CD4-positive, alpha-beta memory T cell (primary cell): ENCODE data around the gene SNX11. TPM values are rescaled to one million over a fixed set of nuclear protein-coding genes. Genes with fewer than 3 reads are reported as not detected.
A peak's percentile ranks its signal among the peaks of the same experiment; 100 is the strongest.
"Not testable (repeated sequence)": the region's sequence is repeated elsewhere in the genome, so short reads cannot be mapped to it uniquely, and the experiment has no call there.

Source experiments
- CTCF ChIA-PET: fragments of 350-600 bp; sonication (Branson Sonifier 250); formaldehyde crosslinking; loops from one replicate; lab custom pipeline; 2021; ENCODE audit warnings: inconsistent platforms; ENCODE audit not compliant: partially characterized antibody; lab: Charles Lee
- POLR2A ChIA-PET: fragments of 350-600 bp; sonication (Branson Sonifier 250); formaldehyde crosslinking; loops from one replicate; lab custom pipeline; 2021; ENCODE audit not compliant: partially characterized antibody; lab: Charles Lee
- DNase-seq, 5 donors: peaks; one replicate each; pipeline versions ENCODE4 v3.0.0 to v3.0.0-alpha.2; 2020 to 2022; ENCODE audit warnings: mixed read lengths in 1 of 5
- H3K27ac ChIP-seq: one replicate; pipeline ENCODE4 v1.7.0; 2013; ENCODE audit warnings: low read depth, low read length
- H3K27me3 ChIP-seq: 2 replicates; pipeline ENCODE4 v1.7.0; 2013; ENCODE audit warnings: mild to moderate bottlenecking, low read length, moderate library complexity; ENCODE audit not compliant: insufficient read depth
- H3K36me3 ChIP-seq: 2 replicates; pipeline ENCODE4 v1.7.0; 2013; ENCODE audit warnings: mild to moderate bottlenecking, low read length, moderate library complexity; ENCODE audit not compliant: insufficient read depth
- H3K4me1 ChIP-seq: 2 replicates; pipeline ENCODE4 v1.7.0; 2013; ENCODE audit warnings: mild to moderate bottlenecking, low read length, moderate library complexity; ENCODE audit not compliant: insufficient read depth
- H3K4me3 ChIP-seq, 2 donors: one replicate each; pipeline ENCODE4 v1.7.0; 2013; ENCODE audit warnings: low read length in 2 of 2, mild to moderate bottlenecking in 1 of 2
- H3K9me3 ChIP-seq, 2 donors: one replicate each; pipeline ENCODE4 v1.7.0; 2013; ENCODE audit warnings: low read length in 2 of 2, control low read depth in 1 of 2; ENCODE audit not compliant: control insufficient read depth in 1 of 2
- H3K27ac Mint-ChIP-seq, 7 donors: one replicate each; pipeline ENCODE4 v1.8.0; 2020 to 2021; ENCODE audit warnings: mixed read lengths in 7 of 7, mild to moderate bottlenecking in 6 of 7, inconsistent platforms in 3 of 7, moderate library complexity in 3 of 7
- H3K27me3 Mint-ChIP-seq, 2 donors: one replicate each; pipeline ENCODE4 v1.8.0; 2020 to 2021; ENCODE audit warnings: mixed read lengths in 2 of 2
- H3K36me3 Mint-ChIP-seq, 2 donors: one replicate each; pipeline ENCODE4 v1.8.0; 2020 to 2021; ENCODE audit warnings: mixed read lengths in 2 of 2, inconsistent platforms in 1 of 2, mild to moderate bottlenecking in 1 of 2
- H3K4me1 Mint-ChIP-seq, 4 donors: one replicate each; pipeline ENCODE4 v1.8.0; 2020 to 2021; ENCODE audit warnings: mixed read lengths in 4 of 4, mild to moderate bottlenecking in 1 of 4
- H3K4me3 Mint-ChIP-seq, 8 donors: one replicate each; pipeline ENCODE4 v1.8.0; 2020 to 2021; ENCODE audit warnings: mixed read lengths in 8 of 8, mild to moderate bottlenecking in 7 of 8, moderate library complexity in 6 of 8, inconsistent platforms in 3 of 8
- H3K9me3 Mint-ChIP-seq, 8 donors: one replicate each; pipeline ENCODE4 v1.8.0; 2020 to 2021; ENCODE audit warnings: mixed read lengths in 8 of 8, mild to moderate bottlenecking in 5 of 8, inconsistent platforms in 3 of 8, moderate library complexity in 1 of 8
- intact Hi-C: fragments of 100-400 bp; cut with micrococcal nuclease; formaldehyde crosslinking; loops from one replicate; pipeline ENCODE4 v1.15.1; 2023
- polyA plus RNA-seq, 2 donors: library from polyadenylated mRNA; unstranded; fragments of 300-500 nt; fragmentation: Illumina TruSeq; gene quantifications; one replicate each; pipeline ENCODE4 v1.2.3, GENCODE V29; 2021
- total RNA-seq, 2 experiments: library from RNA; stranded (reverse); gene quantifications; one replicate each; pipeline ENCODE4 v1.2.3, GENCODE V29; 2021

The SNX11 gene
- total and polyA plus RNA-seq, 4 experiments from 2014 or later, result 17.9 to 22.0 (median 19.4) TPM

DNA sequence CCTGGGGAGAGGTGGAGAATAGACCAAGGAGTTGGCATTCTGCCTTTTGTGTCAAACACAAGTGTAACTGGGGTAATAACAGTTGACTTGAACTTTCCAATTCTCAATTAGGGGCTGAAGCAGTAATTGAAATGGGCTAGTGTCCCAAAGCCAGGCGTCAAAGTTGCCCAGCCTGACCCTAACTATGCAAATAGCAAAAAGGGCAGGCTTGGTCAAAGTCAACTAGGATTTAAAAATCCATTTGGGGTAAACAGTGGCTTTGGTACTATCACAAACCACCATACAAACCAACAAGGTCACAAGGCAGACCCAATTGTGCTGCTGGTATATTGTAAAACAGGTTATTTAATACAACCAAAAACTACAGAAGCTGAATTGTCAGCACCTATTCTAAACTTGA, 41.4 kb upstream of the SNX11 start:
- Histone ChIP-seq H3K4me3 (no peak overlapping the region), H3K36me3 (peaks cover 29% of the 10 kb centered on the region), H3K27ac (no peak overlapping the region), H3K9me3 (no peaks in the 10 kb centered on the region), H3K27me3 (no peaks in the 10 kb centered on the region), H3K4me1 (no peaks in the 10 kb centered on the region)
- Mint-ChIP-seq H3K9me3 (no peaks in the 10 kb centered on the region), H3K27me3 (no peaks in the 10 kb centered on the region), H3K4me1 (peaks cover 0 to 2% (median 0%) of the 10 kb centered on the region in 4 donors), H3K27ac (peak overlapping the region in 2 of 7 donors; percentile 10 to 77), H3K4me3 (no peak overlapping the region), H3K36me3 (peaks cover 32 to 57% of the 10 kb centered on the region in 2 donors)
- intact Hi-C loops, result no loop called here
- ChIA-PET POLR2A (no interaction called here), CTCF (interaction anchor here (0.9 to 2.7 kb wide), 6 partner anchors 9 to 116 kb away, joined by 3 to 6 read pairs (median 4); no protein-coding TSS in a partner anchor)
- DNase-seq, result no peak

- H3K4me1 Mint-ChIP-seq, result peaks cover 0 to 2% (median 0%) of the 10 kb centered on the region in 4 donors
- H3K4me1 ChIP-seq, result no peaks in the 10 kb centered on the region
- CTCF ChIA-PET, result interaction anchor here (1.2 to 2.7 kb wide), 5 partner anchors 8 to 117 kb away, joined by 3 to 11 read pairs (median 6); no protein-coding TSS in a partner anchor
- H3K9me3 ChIP-seq, result no peaks in the 10 kb centered on the region
- intact Hi-C loops, result no loop called here
- POLR2A ChIA-PET, result interaction anchor here (1.0 kb wide), 1 partner anchor 18 kb away, joined by 4 read pairs; the partner anchor contains the start of gene NFE2L1
- no peaks in the 10 kb centered on the region for H3K9me3 Mint-ChIP-seq
- H3K36me3 ChIP-seq, result peaks cover 31% of the 10 kb centered on the region
- H3K27me3 Mint-ChIP-seq, result no peaks in the 10 kb centered on the region
- no peak overlapping the region for H3K27ac ChIP-seq
- no peak for DNase-seq
- peak overlapping the region in 2 of 7 donors; percentile 10 to 77 for H3K27ac Mint-ChIP-seq
- H3K36me3 Mint-ChIP-seq, result peaks cover 28 to 57% of the 10 kb centered on the region in 2 donors
- no peaks in the 10 kb centered on the region for H3K27me3 ChIP-seq
- no peak overlapping the region for H3K4me3 Mint-ChIP-seq
- no peak overlapping the region for H3K4me3 ChIP-seq
These were observed 40.9 kb upstream of the SNX11 start for GRCh38 chr17:48066656-48067055.

DNA sequence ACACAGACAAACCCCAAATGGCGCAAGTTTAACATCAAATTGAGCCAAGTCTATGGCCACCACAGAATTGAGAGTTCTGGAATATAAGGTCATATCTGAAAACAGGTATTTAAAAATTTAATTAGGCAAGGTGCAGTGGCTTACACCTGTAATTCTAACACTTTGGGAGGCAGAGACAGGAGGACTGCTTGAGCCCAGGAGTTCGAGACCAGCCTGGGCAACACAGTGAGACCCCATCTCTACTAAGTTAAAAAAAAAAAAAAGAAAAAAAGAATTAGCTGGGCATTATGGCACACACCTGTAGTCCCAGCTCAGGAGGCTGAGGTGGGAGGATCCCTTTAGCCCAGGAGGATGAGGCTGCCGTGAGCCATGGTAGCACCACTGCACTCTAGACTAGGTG, 40.3 kb upstream of the SNX11 start:
- Mint-ChIP-seq H3K4me1 (peaks cover 0 to 2% (median 0%) of the 10 kb centered on the region in 4 donors), H3K36me3 (peaks cover 24 to 55% of the 10 kb centered on the region in 2 donors), H3K27me3 (no peaks in the 10 kb centered on the region), H3K27ac (no peak overlapping the region), H3K4me3 (no peak overlapping the region), H3K9me3 (no peaks in the 10 kb centered on the region)
- ChIA-PET CTCF (interaction anchor here (1.0 to 2.7 kb wide), 8 partner anchors 8 to 117 kb away, joined by 3 to 11 read pairs (median 4); no protein-coding TSS in a partner anchor), POLR2A (interaction anchor here (1.0 kb wide), 1 partner anchor 19 kb away, joined by 4 read pairs; the partner anchor contains the start of gene NFE2L1)
- no peak for DNase-seq
- Histone ChIP-seq H3K27ac (no peak overlapping the region), H3K4me1 (no peaks in the 10 kb centered on the region), H3K9me3 (no peaks in the 10 kb centered on the region), H3K27me3 (no peaks in the 10 kb centered on the region), H3K36me3 (peaks cover 28% of the 10 kb centered on the region), H3K4me3 (no peak overlapping the region)
- intact Hi-C loops, result no loop called here

DNA sequence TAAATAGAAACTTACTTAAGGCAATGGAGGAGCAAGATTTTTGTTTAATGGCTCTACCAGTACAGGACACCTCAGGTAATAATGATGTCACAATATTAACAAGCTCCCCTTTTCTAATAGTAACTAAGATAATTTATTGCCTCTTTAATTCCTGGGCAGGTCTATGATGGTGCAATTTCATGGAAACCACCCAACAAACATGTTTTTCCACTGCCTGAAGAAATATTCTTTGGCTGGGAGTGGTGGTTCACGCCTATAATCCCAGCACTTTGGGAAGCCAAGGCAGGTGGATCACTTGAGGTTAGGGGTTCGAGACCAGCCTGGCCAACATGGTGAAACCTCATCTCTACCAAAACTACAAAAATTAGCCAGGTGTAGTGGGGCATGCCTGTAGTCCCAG, 39.8 kb upstream of the SNX11 start:
- H3K27ac Mint-ChIP-seq, H3K27me3 Mint-ChIP-seq, H3K9me3 ChIP-seq, DNase-seq, H3K4me1 Mint-ChIP-seq, H3K27ac ChIP-seq, intact Hi-C loops, H3K9me3 Mint-ChIP-seq, H3K4me3 ChIP-seq, POLR2A ChIA-PET, H3K4me1 ChIP-seq, H3K27me3 ChIP-seq, H3K4me3 Mint-ChIP-seq: not testable (repeated sequence)
- H3K36me3 Mint-ChIP-seq, result peaks cover 20 to 51% of the 10 kb centered on the region in 2 donors
- CTCF ChIA-PET, result interaction anchor here (1.0 to 2.7 kb wide), 9 partner anchors 10 to 118 kb away, joined by 3 to 11 read pairs (median 6); no protein-coding TSS in a partner anchor
- peaks cover 26% of the 10 kb centered on the region for H3K36me3 ChIP-seq

GRCh38 chr17:48068491-48068961, 39.0 kb upstream of the SNX11 start:
- POLR2A ChIA-PET, result interaction anchor here (1.3 kb wide), 1 partner anchor 21 kb away, joined by 3 read pairs; the partner anchor contains the start of gene NFE2L1

GRCh38 chr17:48070195-48070594, 37.4 kb upstream of the SNX11 start:
- intact Hi-C loops, result no loop called here
- POLR2A ChIA-PET, result interaction anchor here (1.0 kb wide), 1 partner anchor 17 kb away, joined by 3 read pairs; no protein-coding TSS in a partner anchor

More at GRCh38 chr17:48068491-48068961, 39.0 kb upstream of the SNX11 start:
- no peak overlapping the region for H3K4me3 Mint-ChIP-seq
- H3K9me3 Mint-ChIP-seq, result no peaks in the 10 kb centered on the region
- no peaks in the 10 kb centered on the region for H3K27me3 Mint-ChIP-seq
- intact Hi-C loops, result no loop called here
- no peaks in the 10 kb centered on the region for H3K27me3 ChIP-seq
- no peak overlapping the region for H3K27ac ChIP-seq
- H3K4me1 Mint-ChIP-seq, result peaks cover 0 to 1% (median 0%) of the 10 kb centered on the region in 4 donors
- peaks cover 26% of the 10 kb centered on the region for H3K36me3 ChIP-seq
- no peak for DNase-seq
- CTCF ChIA-PET, result interaction anchor here (1.3 to 2.7 kb wide), 7 partner anchors 11 to 55 kb away, joined by 3 to 11 read pairs (median 6); no protein-coding TSS in a partner anchor
- peaks cover 24 to 51% of the 10 kb centered on the region in 2 donors for H3K36me3 Mint-ChIP-seq
- no peak overlapping the region for H3K4me3 ChIP-seq
- H3K9me3 ChIP-seq, result no peaks in the 10 kb centered on the region
- H3K4me1 ChIP-seq, result no peaks in the 10 kb centered on the region
- H3K27ac Mint-ChIP-seq, result no peak overlapping the region

GRCh38 chr17:48071654-48072053, 35.9 kb upstream of the SNX11 start:
- peaks cover 0 to 6% (median 2%) of the 10 kb centered on the region in 4 donors for H3K4me1 Mint-ChIP-seq
- H3K9me3 Mint-ChIP-seq, result no peaks in the 10 kb centered on the region
- ChIA-PET CTCF (interaction anchor here (1.3 to 7.2 kb wide), 5 partner anchors 10 to 93 kb away, joined by 3 to 148 read pairs (median 4); partner anchors contain the start of gene COPZ2), POLR2A (interaction anchor here (1.0 kb wide), 1 partner anchor 46 kb away, joined by 3 read pairs; no protein-coding TSS in a partner anchor)
- intact Hi-C loops, result no loop called here
- H3K4me3 Mint-ChIP-seq, result no peak overlapping the region
- Histone ChIP-seq H3K27ac (no peak overlapping the region), H3K36me3 (peaks cover 36% of the 10 kb centered on the region), H3K9me3 (no peaks in the 10 kb centered on the region), H3K4me1 (no peaks in the 10 kb centered on the region), H3K27me3 (no peaks in the 10 kb centered on the region), H3K4me3 (no peak overlapping the region)
- no peak for DNase-seq
- no peaks in the 10 kb centered on the region for H3K27me3 Mint-ChIP-seq
- no peak overlapping the region for H3K27ac Mint-ChIP-seq
- H3K36me3 Mint-ChIP-seq, result peaks cover 20 to 48% of the 10 kb centered on the region in 2 donors

More at GRCh38 chr17:48070195-48070594, 37.4 kb upstream of the SNX11 start:
- H3K4me3 ChIP-seq, result no peak overlapping the region
- no peak for DNase-seq
- no peak overlapping the region for H3K4me3 Mint-ChIP-seq
- peaks cover 30% of the 10 kb centered on the region for H3K36me3 ChIP-seq
- peaks cover 0 to 6% (median 2%) of the 10 kb centered on the region in 4 donors for H3K4me1 Mint-ChIP-seq
- CTCF ChIA-PET, result interaction anchor here (1.1 kb wide), 1 partner anchor 40 kb away, joined by 3 read pairs; no protein-coding TSS in a partner anchor
- no peaks in the 10 kb centered on the region for H3K4me1 ChIP-seq
- no peaks in the 10 kb centered on the region for H3K27me3 Mint-ChIP-seq
- H3K36me3 Mint-ChIP-seq, result peaks cover 18 to 47% of the 10 kb centered on the region in 2 donors
- no peaks in the 10 kb centered on the region for H3K9me3 Mint-ChIP-seq
- H3K27ac Mint-ChIP-seq, result peak overlapping the region in 1 of 7 donors; percentile 27
- H3K27ac ChIP-seq, result no peak overlapping the region
- no peaks in the 10 kb centered on the region for H3K9me3 ChIP-seq
- no peaks in the 10 kb centered on the region for H3K27me3 ChIP-seq
